Panc1 (cell line): ENCODE data around the gene PTPA.

Experiments
- POLR2AphosphoS5 ChIP-seq: IDR thresholded peaks from 2 replicates; pipeline ENCODE4 v1.6.1; 2012; ENCODE audit warnings: mild to moderate bottlenecking, low read depth, low read length, moderate library complexity
- TF ChIP-seq, protein P1 (sequence below): fragments of 450-650 bp; IDR thresholded peaks from 2 replicates; pipeline ENCODE4 v1.5.1; 2017; ENCODE audit warnings: mild to moderate bottlenecking
- TF ChIP-seq, protein P2 (sequence below), 2 experiments: IDR thresholded peaks; 2 replicates each; pipeline ENCODE4 v1.6.1; 2011 to 2012; ENCODE audit warnings: low read depth in 2 of 2, control low read depth in 1 of 2, low read length in 1 of 2, mild to moderate bottlenecking in 1 of 2, moderate library complexity in 1 of 2; ENCODE audit not compliant: insufficient read depth in 1 of 2

DNA sequence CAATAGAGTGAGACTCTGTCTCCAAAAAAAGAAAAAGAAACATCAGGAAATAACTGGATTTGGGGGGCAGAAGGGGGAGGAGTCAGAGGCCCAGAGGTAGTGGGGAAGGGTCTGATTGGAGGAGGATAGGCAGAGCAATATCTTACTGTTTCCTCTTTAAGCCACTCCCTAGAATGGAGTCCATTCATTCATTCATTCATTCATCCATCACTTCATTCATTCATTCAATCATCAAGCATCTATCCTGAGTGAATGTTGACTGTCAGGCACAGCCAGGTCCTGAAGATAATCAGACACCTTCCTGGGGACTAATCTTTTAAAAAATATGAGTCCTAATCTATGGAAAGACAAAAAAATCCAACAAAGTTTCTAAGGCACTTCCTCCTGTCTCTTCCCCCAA, 54.0 kb downstream of the PTPA start:
- TF ChIP-seq, protein P1, sequence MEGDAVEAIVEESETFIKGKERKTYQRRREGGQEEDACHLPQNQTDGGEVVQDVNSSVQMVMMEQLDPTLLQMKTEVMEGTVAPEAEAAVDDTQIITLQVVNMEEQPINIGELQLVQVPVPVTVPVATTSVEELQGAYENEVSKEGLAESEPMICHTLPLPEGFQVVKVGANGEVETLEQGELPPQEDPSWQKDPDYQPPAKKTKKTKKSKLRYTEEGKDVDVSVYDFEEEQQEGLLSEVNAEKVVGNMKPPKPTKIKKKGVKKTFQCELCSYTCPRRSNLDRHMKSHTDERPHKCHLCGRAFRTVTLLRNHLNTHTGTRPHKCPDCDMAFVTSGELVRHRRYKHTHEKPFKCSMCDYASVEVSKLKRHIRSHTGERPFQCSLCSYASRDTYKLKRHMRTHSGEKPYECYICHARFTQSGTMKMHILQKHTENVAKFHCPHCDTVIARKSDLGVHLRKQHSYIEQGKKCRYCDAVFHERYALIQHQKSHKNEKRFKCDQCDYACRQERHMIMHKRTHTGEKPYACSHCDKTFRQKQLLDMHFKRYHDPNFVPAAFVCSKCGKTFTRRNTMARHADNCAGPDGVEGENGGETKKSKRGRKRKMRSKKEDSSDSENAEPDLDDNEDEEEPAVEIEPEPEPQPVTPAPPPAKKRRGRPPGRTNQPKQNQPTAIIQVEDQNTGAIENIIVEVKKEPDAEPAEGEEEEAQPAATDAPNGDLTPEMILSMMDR: no peak
- TF ChIP-seq, protein P2, sequence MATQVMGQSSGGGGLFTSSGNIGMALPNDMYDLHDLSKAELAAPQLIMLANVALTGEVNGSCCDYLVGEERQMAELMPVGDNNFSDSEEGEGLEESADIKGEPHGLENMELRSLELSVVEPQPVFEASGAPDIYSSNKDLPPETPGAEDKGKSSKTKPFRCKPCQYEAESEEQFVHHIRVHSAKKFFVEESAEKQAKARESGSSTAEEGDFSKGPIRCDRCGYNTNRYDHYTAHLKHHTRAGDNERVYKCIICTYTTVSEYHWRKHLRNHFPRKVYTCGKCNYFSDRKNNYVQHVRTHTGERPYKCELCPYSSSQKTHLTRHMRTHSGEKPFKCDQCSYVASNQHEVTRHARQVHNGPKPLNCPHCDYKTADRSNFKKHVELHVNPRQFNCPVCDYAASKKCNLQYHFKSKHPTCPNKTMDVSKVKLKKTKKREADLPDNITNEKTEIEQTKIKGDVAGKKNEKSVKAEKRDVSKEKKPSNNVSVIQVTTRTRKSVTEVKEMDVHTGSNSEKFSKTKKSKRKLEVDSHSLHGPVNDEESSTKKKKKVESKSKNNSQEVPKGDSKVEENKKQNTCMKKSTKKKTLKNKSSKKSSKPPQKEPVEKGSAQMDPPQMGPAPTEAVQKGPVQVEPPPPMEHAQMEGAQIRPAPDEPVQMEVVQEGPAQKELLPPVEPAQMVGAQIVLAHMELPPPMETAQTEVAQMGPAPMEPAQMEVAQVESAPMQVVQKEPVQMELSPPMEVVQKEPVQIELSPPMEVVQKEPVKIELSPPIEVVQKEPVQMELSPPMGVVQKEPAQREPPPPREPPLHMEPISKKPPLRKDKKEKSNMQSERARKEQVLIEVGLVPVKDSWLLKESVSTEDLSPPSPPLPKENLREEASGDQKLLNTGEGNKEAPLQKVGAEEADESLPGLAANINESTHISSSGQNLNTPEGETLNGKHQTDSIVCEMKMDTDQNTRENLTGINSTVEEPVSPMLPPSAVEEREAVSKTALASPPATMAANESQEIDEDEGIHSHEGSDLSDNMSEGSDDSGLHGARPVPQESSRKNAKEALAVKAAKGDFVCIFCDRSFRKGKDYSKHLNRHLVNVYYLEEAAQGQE (IDR thresholded peaks at IDR 0.05; ENCODE audit: insufficient read depth in 1 of 2, low read depth in 2 of 2, low read length in 1 of 2): no peak
- TF ChIP-seq POLR2AphosphoS5: no peak
